Muscle layer of colon (tissue), 2 donors: ENCODE measurements around the gene SHISA7.
"Not testable (repeated sequence)": the region's sequence is repeated elsewhere in the genome, so short reads cannot be mapped to it uniquely, and the experiment has no call there.

Experiments
- H3K27ac ChIP-seq: one replicate; pipeline ENCODE4 v1.7.0; 2013; ENCODE audit warnings: low read depth, mild to moderate bottlenecking, low read length, moderate library complexity
- H3K27me3 ChIP-seq, 2 donors: one replicate each; pipeline ENCODE4 v1.7.0; 2013; ENCODE audit warnings: low read length in 2 of 2, mild to moderate bottlenecking in 2 of 2; ENCODE audit not compliant: insufficient read depth in 2 of 2, control insufficient read depth in 1 of 2
- H3K36me3 ChIP-seq: one replicate; pipeline ENCODE4 v1.7.0; 2013; ENCODE audit warnings: mild to moderate bottlenecking, low read length; ENCODE audit not compliant: insufficient read depth
- H3K4me1 ChIP-seq: one replicate; pipeline ENCODE4 v1.7.0; 2013; ENCODE audit warnings: mild to moderate bottlenecking, low read length; ENCODE audit not compliant: insufficient read depth
- H3K4me3 ChIP-seq, 2 donors: one replicate each; pipeline ENCODE4 v1.7.0; 2013; ENCODE audit warnings: low read length in 2 of 2, low read depth in 1 of 2, mild to moderate bottlenecking in 1 of 2, moderate library complexity in 1 of 2
- H3K9ac ChIP-seq: one replicate; pipeline ENCODE4 v1.7.0; 2013; ENCODE audit warnings: low read length
- H3K9me3 ChIP-seq: one replicate; pipeline ENCODE4 v1.7.0; 2013; ENCODE audit warnings: mild to moderate bottlenecking, low read length
- donor health status: abdominal sarcoma.
- donor health status: Adenocarcinoma of cecum.

Gene SHISA7

DNA sequence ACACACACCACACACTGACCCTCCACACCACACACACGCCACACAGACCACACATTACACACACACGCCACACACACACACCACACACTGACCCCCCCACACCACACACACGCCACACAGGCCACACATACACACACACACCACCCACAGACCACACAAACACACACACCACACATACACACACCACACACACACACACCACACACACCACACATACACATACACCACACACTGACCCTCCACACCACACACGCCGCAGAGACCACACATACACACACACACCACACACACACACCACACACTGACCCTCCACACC, 5.0 kb upstream of the SHISA7 start:
- not testable (repeated sequence) for H3K4me1 ChIP-seq, H3K27ac ChIP-seq, H3K9ac ChIP-seq, H3K36me3 ChIP-seq, H3K9me3 ChIP-seq, H3K4me3 ChIP-seq
- H3K27me3 ChIP-seq, result peaks cover 47 to 68% of the 10 kb centered on the region in 2 donors

DNA sequence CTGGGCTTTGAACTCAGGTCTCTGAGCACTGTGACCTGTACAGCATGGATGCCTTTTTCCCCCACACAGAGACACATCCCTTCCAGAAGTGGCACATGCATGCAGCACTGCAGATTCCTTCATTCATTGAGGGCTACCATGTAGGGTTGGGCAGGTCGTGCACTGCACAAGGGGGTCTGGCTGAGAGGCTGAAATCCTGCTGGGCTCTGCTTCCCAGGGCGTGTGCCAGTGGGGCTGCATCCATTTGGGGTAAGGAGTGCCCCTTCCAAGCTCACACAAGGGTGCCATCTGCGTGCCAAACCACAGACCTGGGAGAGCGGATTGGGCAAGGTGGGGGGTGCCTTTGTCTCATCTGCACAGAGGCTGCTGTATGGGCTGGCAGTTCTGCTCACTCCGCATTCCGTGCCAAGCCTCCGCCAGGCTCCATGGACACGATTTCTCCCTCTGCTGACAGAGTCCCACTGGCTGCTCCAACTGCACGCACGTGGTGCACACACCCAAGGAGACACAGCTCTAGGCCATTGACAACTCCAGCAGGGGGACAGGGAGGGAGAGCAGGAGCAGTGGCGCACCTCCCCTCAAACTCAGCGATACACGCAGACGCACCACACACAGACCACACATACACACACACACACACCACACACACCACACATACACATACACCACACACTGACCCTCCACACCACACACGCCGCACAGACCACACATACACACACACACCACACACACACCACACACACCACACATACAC, 4.5 kb upstream of the SHISA7 start:
- Histone ChIP-seq H3K27ac (no peak overlapping the region), H3K27me3 (peaks cover 47 to 68% of the 10 kb centered on the region in 2 donors), H3K36me3 (no peaks in the 10 kb centered on the region), H3K4me3 (no peak overlapping the region), H3K9ac (no peak overlapping the region), H3K4me1 (peaks cover 6% of the 10 kb centered on the region), H3K9me3 (no peaks in the 10 kb centered on the region)

DNA sequence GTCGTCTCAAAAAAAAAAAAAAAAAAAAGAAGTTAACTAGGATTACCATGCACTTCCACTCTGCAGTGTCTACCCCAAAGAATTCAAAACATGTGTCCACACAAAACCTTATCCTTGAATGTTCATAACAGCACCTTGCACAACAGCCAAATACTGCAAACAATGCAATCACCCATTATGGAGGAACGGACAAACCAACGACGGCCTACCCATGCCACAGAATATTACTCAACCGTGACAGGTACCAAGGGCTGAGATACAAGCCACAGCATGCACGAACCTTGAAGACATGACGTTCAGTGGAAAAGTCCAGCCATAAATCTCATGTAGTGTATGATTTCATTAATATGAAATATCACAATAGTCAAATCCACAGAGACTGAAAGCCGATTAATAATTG, 3.0 kb upstream of the SHISA7 start:
- peaks cover 47 to 67% of the 10 kb centered on the region in 2 donors for H3K27me3 ChIP-seq
- no peaks in the 10 kb centered on the region for H3K4me1 ChIP-seq
- no peak overlapping the region for H3K9ac ChIP-seq
- H3K27ac ChIP-seq, result no peak overlapping the region
- no peaks in the 10 kb centered on the region for H3K36me3 ChIP-seq
- H3K9me3 ChIP-seq, result no peaks in the 10 kb centered on the region
- H3K4me3 ChIP-seq, result no peak overlapping the region

DNA sequence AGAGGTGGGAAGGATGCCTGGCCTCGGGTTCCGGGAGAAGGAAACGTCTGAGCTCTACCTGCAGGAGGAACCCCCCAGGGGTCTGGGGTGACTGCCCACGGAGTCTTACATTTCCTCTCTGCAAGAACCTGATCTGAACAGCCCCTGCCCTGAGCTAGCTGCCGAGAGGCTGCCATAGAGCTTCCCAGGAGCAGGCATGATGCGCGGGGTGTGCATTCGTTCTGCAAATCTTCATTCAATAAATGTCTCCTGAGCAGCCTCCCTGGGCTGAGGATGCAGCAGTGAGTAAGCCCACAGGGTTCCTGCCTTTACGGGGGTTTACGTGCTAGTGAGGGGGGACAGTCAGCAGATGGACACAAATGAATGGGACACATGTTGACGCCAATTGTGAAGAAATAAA, 1.5 kb upstream of the SHISA7 start:
- H3K9ac ChIP-seq, result no peak overlapping the region
- no peak overlapping the region for H3K4me3 ChIP-seq
- no peaks in the 10 kb centered on the region for H3K9me3 ChIP-seq
- H3K36me3 ChIP-seq, result no peaks in the 10 kb centered on the region
- peaks cover 46 to 67% of the 10 kb centered on the region in 2 donors for H3K27me3 ChIP-seq
- no peaks in the 10 kb centered on the region for H3K4me1 ChIP-seq
- H3K27ac ChIP-seq, result no peak overlapping the region

DNA sequence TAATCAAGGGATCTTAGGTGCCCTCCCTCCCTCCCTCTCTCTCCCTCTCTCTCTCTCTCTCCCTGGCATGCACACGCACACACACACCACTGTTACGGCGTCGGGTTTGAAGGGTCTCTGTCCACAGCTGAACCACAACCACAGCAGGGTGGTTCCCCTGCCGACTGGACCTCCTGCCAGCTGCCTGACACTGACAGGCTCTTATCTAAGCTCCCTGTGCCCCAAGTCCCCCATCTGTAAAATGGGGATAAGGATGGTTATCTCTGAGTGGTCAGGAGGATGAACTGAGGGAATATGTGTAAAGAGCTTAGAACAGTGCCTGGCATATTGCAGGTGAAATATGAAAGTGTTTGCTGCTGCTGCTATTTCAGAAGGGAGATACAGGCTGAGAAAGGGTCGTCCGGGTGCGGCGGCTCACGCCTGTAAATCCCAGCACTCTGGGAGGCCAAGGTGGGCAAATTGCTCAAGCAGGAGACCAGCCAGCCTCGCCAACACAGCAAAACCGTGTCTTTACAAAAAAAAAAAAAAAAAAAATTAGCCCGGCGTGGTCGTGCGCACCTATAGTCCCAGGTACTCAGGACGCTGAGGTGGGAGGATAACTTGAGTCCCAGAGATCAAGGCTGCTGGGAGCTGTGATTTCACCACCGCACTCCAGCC, 852 bp upstream of the SHISA7 start:
- Histone ChIP-seq H3K36me3 (no peaks in the 10 kb centered on the region), H3K9ac (no peak overlapping the region), H3K27ac (no peak overlapping the region), H3K4me3 (no peak overlapping the region), H3K4me1 (no peaks in the 10 kb centered on the region), H3K27me3 (peaks cover 46 to 67% of the 10 kb centered on the region in 2 donors), H3K9me3 (no peaks in the 10 kb centered on the region)

DNA sequence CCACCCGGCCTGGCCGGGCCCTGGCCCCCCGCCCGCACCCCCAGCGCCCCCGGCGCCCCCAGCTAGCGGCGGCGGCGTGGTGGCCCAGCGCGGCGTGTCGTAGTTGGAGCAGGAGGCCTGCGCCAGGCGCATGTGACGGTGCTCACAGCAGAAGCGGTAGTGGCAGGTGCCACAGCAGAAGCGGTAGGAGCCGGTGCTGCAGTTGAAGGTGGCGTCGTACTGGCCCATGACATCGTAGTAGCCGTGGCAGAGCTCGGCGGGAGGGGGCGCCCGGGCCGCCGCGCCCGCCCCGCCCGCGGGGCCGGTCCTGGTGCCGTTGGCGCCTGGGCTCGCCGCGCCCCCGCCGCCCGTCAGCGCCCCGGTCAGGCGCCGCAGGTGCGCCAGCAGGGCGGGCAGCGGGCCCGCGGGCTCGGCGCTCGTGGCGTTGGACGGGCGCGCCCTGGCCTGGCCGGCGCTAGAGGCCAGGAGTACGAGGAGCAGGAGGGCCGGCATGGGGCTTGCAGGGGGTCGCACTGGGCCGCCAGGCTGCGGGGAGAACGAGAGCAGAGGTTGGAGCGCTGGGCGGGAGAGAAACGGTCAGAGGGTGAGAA, 633 bp downstream of the SHISA7 start:
- no peak overlapping the region for H3K4me3 ChIP-seq
- peaks cover 45 to 75% of the 10 kb centered on the region in 2 donors for H3K27me3 ChIP-seq
- H3K4me1 ChIP-seq, result no peaks in the 10 kb centered on the region
- H3K27ac ChIP-seq, result no peak overlapping the region
- H3K9me3 ChIP-seq, result no peaks in the 10 kb centered on the region
- H3K9ac ChIP-seq, result no peak overlapping the region
- H3K36me3 ChIP-seq, result no peaks in the 10 kb centered on the region

DNA sequence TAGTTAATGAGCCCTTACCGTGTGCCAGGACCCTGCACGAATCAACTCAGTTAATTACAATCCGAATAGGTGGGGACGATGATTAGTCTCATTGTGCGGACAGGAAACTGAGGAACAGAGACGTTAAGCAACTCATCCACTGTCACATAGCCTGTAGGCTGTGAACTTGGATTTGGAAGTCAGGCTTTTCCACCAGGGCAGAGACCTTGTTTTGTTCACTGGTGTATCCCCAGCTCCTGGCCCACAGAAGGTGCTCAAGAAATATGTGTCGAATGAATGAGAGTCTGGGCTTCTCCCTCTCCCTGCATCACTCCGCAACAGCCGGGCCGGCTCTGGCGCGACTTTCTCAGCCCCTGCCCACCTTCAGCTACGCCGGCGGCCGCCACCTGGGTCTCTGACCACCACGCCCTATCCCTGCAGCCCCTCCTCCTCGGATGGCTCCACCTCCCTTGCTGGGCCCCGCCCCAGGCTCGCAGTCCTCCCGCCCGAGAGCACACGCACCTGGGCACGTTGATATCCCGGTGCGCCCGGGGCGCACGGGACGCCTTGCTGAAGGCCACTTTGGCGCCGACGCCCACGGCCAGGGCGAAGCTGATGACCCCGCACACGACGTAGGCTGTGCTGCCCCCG, 1.3 kb downstream of the SHISA7 start:
- Histone ChIP-seq H3K9ac (no peak overlapping the region), H3K27ac (no peak overlapping the region), H3K4me3 (no peak overlapping the region), H3K4me1 (no peaks in the 10 kb centered on the region), H3K36me3 (no peaks in the 10 kb centered on the region), H3K9me3 (no peaks in the 10 kb centered on the region), H3K27me3 (peaks cover 45 to 80% of the 10 kb centered on the region in 2 donors)

DNA sequence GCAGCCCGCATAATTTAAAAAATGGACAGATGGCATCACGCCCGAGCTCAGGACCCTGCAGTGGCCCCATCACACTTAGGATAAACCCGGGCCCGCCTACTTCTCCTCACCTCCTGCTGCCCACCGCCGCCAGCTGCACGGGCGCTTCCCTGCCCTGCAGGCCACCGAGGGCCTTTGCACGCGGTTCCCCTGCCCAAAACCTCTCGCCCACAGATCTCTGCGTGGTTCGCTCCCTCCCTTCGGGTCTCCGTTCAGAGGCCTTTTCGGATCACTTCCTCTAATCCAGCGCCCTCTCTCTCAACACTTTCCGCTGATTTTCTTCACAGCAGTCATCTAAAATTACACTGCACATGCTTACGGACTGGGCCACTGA, 1.8 kb downstream of the SHISA7 start:
- Histone ChIP-seq H3K27me3 (peaks cover 45 to 80% of the 10 kb centered on the region in 2 donors), H3K9ac (no peak overlapping the region), H3K9me3 (no peaks in the 10 kb centered on the region), H3K4me1 (no peaks in the 10 kb centered on the region), H3K27ac (no peak overlapping the region), H3K36me3 (no peaks in the 10 kb centered on the region), H3K4me3 (no peak overlapping the region)

DNA sequence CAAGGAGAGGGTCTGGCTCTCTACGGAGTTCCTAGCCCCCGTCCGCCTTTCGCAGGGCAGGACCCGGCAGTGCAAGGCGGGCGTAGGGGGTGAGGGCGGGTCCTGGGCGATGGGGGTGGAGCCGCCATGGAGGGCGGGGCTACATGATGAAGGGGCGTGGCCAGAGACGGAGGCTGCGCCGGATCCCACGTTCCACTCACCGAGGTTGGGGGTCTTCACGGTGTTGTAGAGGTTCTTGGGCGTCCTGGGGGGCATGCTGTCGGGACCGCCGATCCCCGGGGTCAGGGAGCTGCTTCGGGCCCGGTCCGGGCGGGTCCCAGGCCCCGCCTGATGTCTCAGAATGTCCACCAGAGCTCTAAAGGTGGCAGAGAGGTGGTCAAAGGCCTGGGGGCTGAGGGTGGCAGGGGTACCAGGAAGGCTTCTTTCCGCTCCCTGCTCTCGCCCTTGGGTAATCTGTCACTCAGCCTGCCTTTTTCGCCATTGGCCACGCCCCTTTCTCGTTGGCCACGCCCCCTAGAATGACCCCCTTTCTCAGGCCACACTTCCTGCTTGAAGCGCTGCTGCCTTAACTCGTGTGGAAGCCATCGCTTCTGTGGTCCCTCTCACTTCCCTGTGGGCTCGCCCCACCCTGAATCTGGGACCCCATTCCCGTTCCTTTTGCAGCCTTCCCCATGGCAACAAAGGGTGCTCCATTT, 2.5 kb downstream of the SHISA7 start:
- Histone ChIP-seq H3K9ac (no peak overlapping the region), H3K4me3 (no peak overlapping the region), H3K27ac (no peak overlapping the region), H3K4me1 (no peaks in the 10 kb centered on the region), H3K27me3 (peaks cover 45 to 80% of the 10 kb centered on the region in 2 donors), H3K36me3 (no peaks in the 10 kb centered on the region), H3K9me3 (no peaks in the 10 kb centered on the region)

DNA sequence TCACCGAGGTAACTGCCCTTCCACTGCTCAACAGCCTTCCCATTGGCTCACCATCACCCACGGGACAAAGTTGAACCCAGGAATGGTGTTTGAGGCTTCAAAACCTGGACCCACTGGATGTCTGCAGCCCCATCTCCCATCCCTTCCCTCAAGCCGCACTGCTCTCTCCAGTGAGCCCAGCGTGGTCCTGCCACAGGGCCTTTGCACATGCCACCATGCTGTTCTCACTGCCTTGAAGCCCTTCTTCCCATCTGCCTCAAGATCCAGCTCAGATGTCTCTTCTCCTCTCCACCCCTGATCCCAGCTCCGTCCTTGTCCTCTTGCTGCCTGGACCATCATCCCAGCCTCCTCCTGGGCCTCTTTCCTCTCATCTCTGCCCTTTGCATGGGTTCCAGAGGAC, 4.0 kb downstream of the SHISA7 start:
- Histone ChIP-seq H3K27me3 (peaks cover 49 to 66% of the 10 kb centered on the region in 2 donors), H3K9me3 (no peaks in the 10 kb centered on the region), H3K36me3 (no peaks in the 10 kb centered on the region), H3K4me1 (no peaks in the 10 kb centered on the region), H3K27ac (no peak overlapping the region), H3K9ac (no peak overlapping the region), H3K4me3 (no peak overlapping the region)

DNA sequence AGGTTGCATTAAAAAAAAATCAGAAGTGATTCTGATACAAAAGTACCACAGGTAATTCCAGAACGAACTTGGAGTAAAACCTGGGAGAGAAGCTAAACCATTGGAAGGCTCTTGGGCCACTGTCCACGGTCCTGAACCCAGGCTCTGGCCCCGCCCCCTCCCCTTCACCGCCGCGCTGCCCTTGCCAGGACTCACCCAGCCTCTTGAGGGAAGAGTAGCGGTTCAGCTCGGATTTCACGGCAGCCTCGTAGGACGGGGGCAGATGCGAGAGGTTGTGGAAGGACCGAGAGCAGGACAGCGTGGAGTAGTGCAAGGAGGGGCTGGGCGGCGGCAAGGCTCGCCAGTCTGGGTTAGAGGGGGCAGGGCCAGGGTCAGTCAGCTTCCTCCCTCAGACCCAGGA, 5.7 kb downstream of the SHISA7 start:
- no peaks in the 10 kb centered on the region for H3K9me3 ChIP-seq
- no peak overlapping the region for H3K27ac ChIP-seq
- no peak overlapping the region for H3K4me3 ChIP-seq
- no peaks in the 10 kb centered on the region for H3K4me1 ChIP-seq
- peaks cover 51 to 69% of the 10 kb centered on the region in 2 donors for H3K27me3 ChIP-seq
- no peak overlapping the region for H3K9ac ChIP-seq
- H3K36me3 ChIP-seq, result no peaks in the 10 kb centered on the region
